Duodenal mucosa (tissue), 2 donors: ENCODE results near the gene OR7G2.
A peak's percentile ranks its signal among the peaks of the same experiment; 100 is the strongest.

ENCODE experiments used
- H3K27ac ChIP-seq: one replicate; pipeline ENCODE4 v1.7.0; 2013; ENCODE audit warnings: low read depth, low read length
- H3K27me3 ChIP-seq, 2 donors: one replicate each; pipeline ENCODE4 v1.7.0; 2013; ENCODE audit warnings: low read length in 2 of 2, control low read depth in 1 of 2; ENCODE audit not compliant: insufficient read depth in 2 of 2, control insufficient read depth in 1 of 2
- H3K36me3 ChIP-seq, 2 donors: one replicate each; pipeline ENCODE4 v1.7.0; 2013; ENCODE audit warnings: low read length in 2 of 2, control low read depth in 1 of 2; ENCODE audit not compliant: insufficient read depth in 2 of 2, control insufficient read depth in 1 of 2
- H3K4me1 ChIP-seq, 2 donors: one replicate each; pipeline ENCODE4 v1.7.0; 2013; ENCODE audit warnings: low read length in 2 of 2, control low read depth in 1 of 2; ENCODE audit not compliant: insufficient read depth in 2 of 2, control insufficient read depth in 1 of 2
- H3K4me3 ChIP-seq, 2 donors: one replicate each; pipeline ENCODE4 v1.7.0; 2013; ENCODE audit warnings: low read length in 2 of 2, low read depth in 1 of 2
- H3K9ac ChIP-seq, 2 donors: one replicate each; pipeline ENCODE4 v1.7.0; 2013; ENCODE audit warnings: low read length in 2 of 2, low read depth in 1 of 2
- H3K9me3 ChIP-seq, 2 donors: one replicate each; pipeline ENCODE4 v1.7.0; 2013; ENCODE audit warnings: low read length in 2 of 2, control low read depth in 1 of 2; ENCODE audit not compliant: control insufficient read depth in 1 of 2

The OR7G2 gene

DNA sequence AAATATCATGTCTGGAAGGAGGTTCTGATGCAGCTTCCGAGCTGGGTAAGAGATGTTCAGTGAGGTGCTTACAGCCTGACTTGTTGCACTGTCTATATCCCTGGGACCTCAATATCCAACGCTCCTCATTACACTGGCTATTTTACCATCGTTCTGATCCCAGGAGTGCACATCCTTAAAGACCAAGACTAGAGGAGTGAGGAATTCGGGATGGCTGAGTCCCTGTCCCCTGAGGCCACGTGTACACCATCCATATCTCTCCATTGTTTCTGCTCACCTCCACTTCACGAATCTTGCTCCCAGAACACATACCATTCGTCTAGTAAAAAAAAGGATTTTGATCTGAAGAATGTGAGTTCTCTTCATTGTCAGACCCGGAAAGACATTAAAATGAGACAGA, at the start of gene OR7G2:
OR7G2 (minus strand) TSS at position 101 of the 400 bp plus-strand sequence. CDS start 4,232 bp downstream, outside the sequence.
- Histone ChIP-seq H3K9me3 (no peaks in the 10 kb centered on the region), H3K4me1 (no peaks in the 10 kb centered on the region), H3K4me3 (no peak within 1 kb of the TSS), H3K27ac (no peak within 1 kb of the TSS), H3K36me3 (no peaks in the 10 kb centered on the region), H3K9ac (no peak within 1 kb of the TSS), H3K27me3 (peaks cover 0 to 3% of the 10 kb centered on the region in 2 donors)

DNA sequence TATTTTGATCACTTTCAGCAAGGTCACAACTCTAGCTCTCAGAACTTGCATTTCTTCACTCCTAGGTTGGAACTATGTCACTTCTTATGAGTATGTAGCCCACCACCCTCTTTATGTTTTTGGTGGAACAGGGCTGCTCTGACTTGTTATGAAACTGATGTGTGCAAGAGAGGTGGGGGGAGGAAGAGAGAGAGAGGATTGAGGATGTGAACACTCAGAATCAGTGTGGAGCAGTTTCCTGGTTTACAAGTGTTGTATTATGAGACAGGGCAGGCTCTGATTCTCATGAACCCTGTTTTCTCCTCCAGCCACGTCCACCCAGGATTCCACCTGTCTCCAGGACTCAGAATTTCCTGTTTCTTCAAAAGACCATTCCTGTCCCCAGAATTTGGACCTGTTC, 49.0 kb upstream of the OR7G2 start:
- H3K9me3 ChIP-seq, result peaks cover 45 to 56% of the 10 kb centered on the region in 2 donors
- H3K4me3 ChIP-seq, result no peak overlapping the region
- H3K9ac ChIP-seq, result no peak overlapping the region
- no peak overlapping the region for H3K27ac ChIP-seq
- no peaks in the 10 kb centered on the region for H3K27me3 ChIP-seq
- H3K36me3 ChIP-seq, result peaks cover 60 to 81% of the 10 kb centered on the region in 2 donors
- no peaks in the 10 kb centered on the region for H3K4me1 ChIP-seq

DNA sequence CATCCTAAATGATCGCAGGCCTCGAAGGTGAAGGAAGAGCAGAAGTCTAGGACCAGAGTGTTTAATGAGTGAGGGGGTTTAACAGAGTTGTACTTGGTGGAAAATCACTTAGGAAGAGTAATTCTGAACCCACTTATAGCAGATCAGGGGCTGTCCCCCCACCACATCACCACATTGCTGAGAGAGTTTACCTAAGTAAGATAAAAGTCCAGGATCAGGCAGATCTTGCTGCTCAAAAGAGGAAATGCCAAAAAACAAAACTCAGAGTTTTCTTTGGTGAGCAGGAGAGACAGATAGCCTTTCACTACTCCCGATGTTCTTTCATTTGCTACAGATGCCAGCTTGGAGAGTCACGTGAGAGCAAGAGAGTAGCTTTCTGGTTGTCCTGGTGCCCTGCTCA, 48.3 kb upstream of the OR7G2 start:
- H3K27ac ChIP-seq, result no peak overlapping the region
- no peaks in the 10 kb centered on the region for H3K4me1 ChIP-seq
- H3K9ac ChIP-seq, result no peak overlapping the region
- no peak overlapping the region for H3K4me3 ChIP-seq
- H3K27me3 ChIP-seq, result no peaks in the 10 kb centered on the region
- peaks cover 53 to 73% of the 10 kb centered on the region in 2 donors for H3K36me3 ChIP-seq
- H3K9me3 ChIP-seq, result peaks cover 38 to 53% of the 10 kb centered on the region in 2 donors

DNA sequence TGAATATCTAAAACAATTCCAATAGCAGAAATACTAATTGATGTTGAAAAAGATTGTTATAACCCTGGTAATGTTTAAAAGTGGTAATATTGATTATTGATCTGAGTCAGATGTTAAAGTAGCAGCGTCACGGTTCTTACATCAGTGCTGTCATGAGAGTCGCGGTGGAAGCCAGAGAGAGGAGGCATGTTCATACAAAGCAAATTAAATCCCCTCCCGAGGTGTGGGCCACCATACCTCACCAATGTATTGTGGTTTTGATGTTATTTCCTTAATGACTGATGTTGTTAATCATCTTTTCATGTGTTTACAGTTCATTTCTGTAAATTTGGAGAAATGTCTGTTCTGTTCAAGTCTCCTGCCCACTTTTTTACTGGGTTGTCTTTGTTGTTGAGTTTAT, 44.1 kb upstream of the OR7G2 start:
- H3K4me3 ChIP-seq, result no peak overlapping the region
- peaks cover 20 to 52% of the 10 kb centered on the region in 2 donors for H3K36me3 ChIP-seq
- H3K9me3 ChIP-seq, result peaks cover 24 to 44% of the 10 kb centered on the region in 2 donors
- no peaks in the 10 kb centered on the region for H3K4me1 ChIP-seq
- no peak overlapping the region for H3K9ac ChIP-seq
- no peak overlapping the region for H3K27ac ChIP-seq
- H3K27me3 ChIP-seq, result no peaks in the 10 kb centered on the region

DNA sequence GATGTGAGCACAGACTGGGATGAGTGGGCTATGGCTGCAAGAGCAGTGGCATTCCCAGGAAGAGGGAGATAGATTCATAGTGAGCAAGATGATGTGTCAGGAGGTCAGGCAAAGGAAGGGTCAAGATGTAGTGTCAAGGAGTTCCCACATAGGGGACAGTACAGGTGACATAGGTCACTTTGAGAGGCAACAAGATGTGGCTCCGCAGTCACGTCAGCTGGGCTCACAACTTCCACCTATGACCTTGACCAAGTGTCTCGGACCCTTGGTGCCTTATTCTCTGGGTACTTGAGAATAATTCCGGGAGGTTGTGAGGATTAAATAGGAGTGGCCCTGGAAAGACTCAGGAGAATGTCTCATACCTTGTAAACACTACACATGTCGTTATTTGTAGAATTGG, 43.4 kb upstream of the OR7G2 start:
- Histone ChIP-seq H3K27me3 (no peaks in the 10 kb centered on the region), H3K9ac (no peak overlapping the region), H3K4me3 (no peak overlapping the region), H3K4me1 (no peaks in the 10 kb centered on the region), H3K27ac (no peak overlapping the region), H3K36me3 (peaks cover 15 to 45% of the 10 kb centered on the region in 2 donors), H3K9me3 (peaks cover 23 to 42% of the 10 kb centered on the region in 2 donors)

DNA sequence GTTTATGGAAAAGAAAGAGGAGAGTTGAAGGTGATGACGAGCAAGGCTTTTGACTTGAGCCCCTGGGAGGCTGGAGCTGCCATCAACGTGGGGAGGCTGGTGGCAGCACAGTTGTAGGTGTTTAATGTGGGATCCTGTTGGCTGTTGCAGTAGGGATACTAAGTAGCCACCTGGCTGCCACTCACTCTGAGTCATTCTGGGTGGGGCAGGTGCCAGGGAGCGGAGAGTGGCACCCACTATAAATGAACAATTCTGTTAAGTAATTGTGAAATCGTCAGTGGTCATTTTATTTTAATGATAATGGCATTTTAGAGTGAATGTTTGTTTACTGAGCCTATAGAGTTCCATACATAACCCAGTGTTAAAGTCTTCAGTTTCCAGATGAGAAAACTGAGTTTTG, 42.7 kb upstream of the OR7G2 start:
- Histone ChIP-seq H3K4me1 (no peaks in the 10 kb centered on the region), H3K27ac (no peak overlapping the region), H3K9me3 (peaks cover 25 to 43% of the 10 kb centered on the region in 2 donors), H3K36me3 (peaks cover 8 to 43% of the 10 kb centered on the region in 2 donors), H3K27me3 (no peaks in the 10 kb centered on the region), H3K4me3 (no peak overlapping the region), H3K9ac (no peak overlapping the region)

DNA sequence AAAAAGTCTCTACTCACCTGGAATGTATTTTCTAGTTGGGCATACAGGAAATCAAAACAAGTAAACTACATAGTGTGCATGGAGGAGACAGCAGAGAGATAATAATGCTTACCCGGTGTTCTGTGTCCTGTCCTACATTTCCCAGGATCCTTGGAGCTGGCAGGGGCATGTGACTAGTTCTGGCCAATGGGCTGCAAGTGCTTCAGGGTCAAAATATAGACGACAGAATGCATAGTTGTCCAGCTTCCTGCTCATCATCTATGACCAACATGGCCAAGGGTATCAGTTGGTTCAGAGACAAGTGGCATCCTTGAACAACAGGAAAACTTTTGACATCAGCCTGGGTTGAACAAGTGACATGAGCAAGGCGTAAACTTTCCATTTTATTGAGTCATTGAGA, 41.4 kb upstream of the OR7G2 start:
- Histone ChIP-seq H3K27me3 (no peaks in the 10 kb centered on the region), H3K9me3 (peaks cover 26 to 42% of the 10 kb centered on the region in 2 donors), H3K27ac (no peak overlapping the region), H3K36me3 (peaks cover 8 to 43% of the 10 kb centered on the region in 2 donors), H3K4me3 (no peak overlapping the region), H3K4me1 (no peaks in the 10 kb centered on the region), H3K9ac (no peak overlapping the region)

DNA sequence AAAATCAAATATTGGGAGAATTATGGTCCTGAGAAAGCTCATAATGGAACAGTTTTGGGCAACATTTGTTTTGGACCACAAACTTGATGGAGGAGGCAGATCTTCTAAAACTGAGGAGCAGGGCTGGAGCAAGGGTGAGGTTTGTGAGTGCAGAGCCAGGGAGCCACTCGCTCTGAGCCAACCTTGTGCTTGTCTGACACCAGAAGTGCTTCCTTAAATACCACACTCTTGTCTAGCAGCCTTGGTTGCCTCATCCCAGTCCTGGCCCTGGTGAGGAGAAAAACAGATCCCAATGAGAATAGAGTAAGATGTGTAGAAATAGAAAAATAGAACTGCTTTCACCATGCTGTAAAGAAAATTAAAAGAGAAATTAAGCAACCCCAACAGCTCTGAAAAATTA, 39.6 kb upstream of the OR7G2 start:
- no peaks in the 10 kb centered on the region for H3K27me3 ChIP-seq
- no peak overlapping the region for H3K9ac ChIP-seq
- peaks cover 19 to 30% of the 10 kb centered on the region in 2 donors for H3K9me3 ChIP-seq
- H3K36me3 ChIP-seq, result peaks cover 5 to 26% of the 10 kb centered on the region in 2 donors
- H3K27ac ChIP-seq, result no peak overlapping the region
- peak overlapping the region in 1 of 2 donors; percentile 21 for H3K4me3 ChIP-seq
- H3K4me1 ChIP-seq, result no peaks in the 10 kb centered on the region

DNA sequence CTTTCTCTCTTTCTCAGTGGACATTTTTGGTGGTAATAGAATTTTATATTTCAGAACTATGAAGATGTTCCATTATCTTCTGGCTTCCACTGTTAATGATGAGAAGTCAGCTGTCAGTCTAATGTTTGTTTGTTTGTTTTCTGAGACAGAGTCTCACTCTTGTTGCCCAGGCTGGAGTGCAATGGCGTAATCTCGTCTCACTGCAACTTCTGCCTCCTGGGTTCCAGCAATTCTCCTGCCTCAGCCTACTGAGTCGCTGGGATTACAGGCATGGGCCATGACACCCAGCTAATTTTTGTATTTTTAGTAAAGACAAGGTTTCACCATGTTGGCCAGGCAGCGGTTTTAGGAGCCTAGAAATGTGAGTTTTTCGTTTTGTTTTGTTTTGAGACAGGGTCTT, 37.6 kb upstream of the OR7G2 start:
- H3K4me3 ChIP-seq, result no peak overlapping the region
- H3K36me3 ChIP-seq, result peaks cover 5 to 28% of the 10 kb centered on the region in 2 donors
- H3K9ac ChIP-seq, result no peak overlapping the region
- peaks cover 6 to 7% of the 10 kb centered on the region in 2 donors for H3K4me1 ChIP-seq
- no peaks in the 10 kb centered on the region for H3K27me3 ChIP-seq
- peaks cover 19 to 20% of the 10 kb centered on the region in 2 donors for H3K9me3 ChIP-seq
- H3K27ac ChIP-seq, result no peak overlapping the region

DNA sequence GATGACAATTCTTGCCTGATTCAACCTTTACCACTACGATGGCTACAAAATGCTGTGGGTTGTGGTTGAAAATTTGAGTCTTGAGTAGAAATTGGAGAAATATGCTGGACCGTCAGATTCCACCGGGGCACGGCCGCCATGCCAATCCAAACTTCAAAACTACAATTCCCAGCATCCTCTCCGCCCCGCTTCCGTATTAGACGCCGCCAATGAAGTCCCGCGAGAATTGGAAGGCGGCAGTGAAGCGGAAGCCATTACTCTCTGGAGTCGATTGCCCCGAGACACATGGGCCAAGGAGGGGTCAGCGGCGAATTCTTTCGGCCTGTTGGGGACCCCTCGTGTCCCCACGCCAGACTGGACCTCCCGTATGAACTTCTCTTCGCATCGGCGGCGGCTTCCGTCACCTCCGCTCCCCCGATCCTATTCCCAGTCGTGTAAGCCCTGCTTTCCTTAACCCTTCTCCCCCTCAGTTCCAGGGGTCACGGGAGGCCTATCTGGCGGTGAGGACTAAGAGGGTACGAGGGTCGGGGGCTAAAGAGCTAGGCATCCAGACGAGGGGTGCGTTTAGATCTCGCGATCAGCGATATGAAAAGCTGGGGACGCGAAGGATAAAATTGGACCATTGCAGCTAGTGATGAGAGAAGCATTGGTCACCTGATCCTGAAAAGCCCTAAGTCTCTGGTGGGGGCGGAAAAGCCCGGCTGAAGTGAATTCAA, 33.0 kb upstream of the OR7G2 start, which contains the start of gene ZNF317:
ZNF317 (plus strand) TSS at position 239 of the 716 bp plus-strand sequence. CDS start 15,620 bp downstream, outside the sequence.
- peak within 1 kb of the TSS; percentile 98 for H3K4me3 ChIP-seq
- H3K27me3 ChIP-seq, result no peaks in the 10 kb centered on the region
- H3K9ac ChIP-seq, result peak within 1 kb of the TSS; percentile 89 to 95
- H3K27ac ChIP-seq, result peak within 1 kb of the TSS; percentile 55
- H3K9me3 ChIP-seq, result peaks cover 9 to 11% of the 10 kb centered on the region in 2 donors
- peaks cover 7 to 10% of the 10 kb centered on the region in 2 donors for H3K4me1 ChIP-seq
- H3K36me3 ChIP-seq, result peaks cover 0 to 8% of the 10 kb centered on the region in 2 donors
